IMR-90 (cell line): ENCODE measurements around the gene ZNF385D. TPM values are rescaled to one million over a fixed set of nuclear protein-coding genes. Genes with fewer than 3 reads are reported as not detected.

Experiments used
- ATAC-seq: fragments of 200-7000 bp; cut with Tn5 transposase; 2 replicates; pipeline ENCODE4 v1.9.1; 2020; ENCODE audit warnings: low read depth, mild to moderate bottlenecking, moderate library complexity
- BruUV-seq: library from RNA; stranded (reverse); fragments of 400-500 nt; replicated peaks from 2 replicates; lab custom pipeline; 2021; lab: Mats Ljungman, UMichigan
- CTCF ChIA-PET: fragments of 300-600 bp; formaldehyde crosslinking; extraction: SDS; loops from one replicate; lab custom pipeline; 2021; ENCODE audit warnings: antibody characterized with exemption; lab: Yijun Ruan, JAX
- POLR2A ChIA-PET: fragments of 300-600 bp; sonication (Branson Sonifier 250); formaldehyde crosslinking; loops from one replicate; lab custom pipeline; 2022; ENCODE audit warnings: antibody characterized with exemption; ENCODE audit not compliant: unreplicated experiment; lab: Charles Lee
- DNase-seq: peaks from one replicate; pipeline ENCODE4 v3.0.0; 2013
- H2AFZ ChIP-seq: replicated peaks from 2 replicates; pipeline ENCODE3; 2013; ENCODE audit warnings: low read length, mild to moderate bottlenecking; ENCODE audit not compliant: poor library complexity
- H2AK5ac ChIP-seq: 2 replicates; pipeline ENCODE4 v1.6.1; 2013; ENCODE audit warnings: low read depth, low read length, inconsistent platforms
- H2AK9ac ChIP-seq: replicated peaks from 2 replicates; pipeline ENCODE3; 2013; ENCODE audit warnings: mild to moderate bottlenecking, low read depth, low read length, moderate library complexity; ENCODE audit not compliant: poor library complexity
- H2BK120ac ChIP-seq: 2 replicates; pipeline ENCODE4 v1.6.1; 2013; ENCODE audit warnings: low read depth, low read length, inconsistent platforms
- H2BK15ac ChIP-seq: 3 replicates; pipeline ENCODE4 v1.6.1; 2013; ENCODE audit warnings: low read depth, low read length, inconsistent platforms
- H2BK20ac ChIP-seq: 2 replicates; pipeline ENCODE4 v1.6.1; 2013; ENCODE audit warnings: low read depth, mild to moderate bottlenecking, inconsistent platforms, low read length, moderate library complexity
- H2BK5ac ChIP-seq: 2 replicates; pipeline ENCODE4 v1.6.1; 2013; ENCODE audit warnings: mild to moderate bottlenecking, low read depth, low read length, inconsistent platforms; ENCODE audit not compliant: poor library complexity, severe bottlenecking
- H3K14ac ChIP-seq: replicated peaks from 2 replicates; pipeline ENCODE4 v1.6.1; 2013; ENCODE audit warnings: low read depth, low read length, inconsistent platforms
- H3K18ac ChIP-seq: 2 replicates; pipeline ENCODE4 v1.6.1; 2013; ENCODE audit warnings: low read depth, low read length, control low read depth
- H3K23ac ChIP-seq: 2 replicates; pipeline ENCODE4 v1.6.1; 2013; ENCODE audit warnings: low read depth, low read length, inconsistent platforms
- H3K27ac ChIP-seq: 2 replicates; pipeline ENCODE4 v1.5.1; 2013; ENCODE audit warnings: mild to moderate bottlenecking, control low read depth, low read length; ENCODE audit not compliant: insufficient read depth
- H3K27me3 ChIP-seq: 2 replicates; pipeline ENCODE4 v1.6.1; 2013; ENCODE audit warnings: low read length; ENCODE audit not compliant: control insufficient read depth, insufficient read depth
- H3K36me3 ChIP-seq: 2 replicates; pipeline ENCODE4 v1.6.1; 2013; ENCODE audit warnings: low read length, mixed read lengths; ENCODE audit not compliant: control insufficient read depth, insufficient read depth
- H3K4ac ChIP-seq: 2 replicates; pipeline ENCODE4 v1.6.1; 2013; ENCODE audit warnings: low read depth, low read length, inconsistent platforms
- H3K4me1 ChIP-seq: 2 replicates; pipeline ENCODE4 v1.6.1; 2013; ENCODE audit warnings: low read length, mixed read lengths; ENCODE audit not compliant: control insufficient read depth, insufficient read depth
- H3K4me2 ChIP-seq: 2 replicates; pipeline ENCODE4 v1.6.1; 2013; ENCODE audit warnings: low read depth, mild to moderate bottlenecking, control low read depth, low read length, moderate library complexity
- H3K4me3 ChIP-seq: 2 replicates; pipeline ENCODE4 v1.5.1; 2013; ENCODE audit warnings: low read depth, mild to moderate bottlenecking, control low read depth, low read length, moderate library complexity; ENCODE audit not compliant: insufficient read depth
- H3K56ac ChIP-seq: 2 replicates; pipeline ENCODE4 v1.6.1; 2013; ENCODE audit warnings: low read length, inconsistent platforms; ENCODE audit not compliant: insufficient read depth; ENCODE audit errors: extremely low read depth
- H3K79me1 ChIP-seq, 2 experiments: 2 replicates each; pipeline ENCODE4 v1.6.1; 2013; ENCODE audit warnings: low read length in 2 of 2, inconsistent platforms in 1 of 2, low read depth in 1 of 2
- H3K9ac ChIP-seq: 2 replicates; pipeline ENCODE4 v1.6.1; 2013; ENCODE audit warnings: low read depth, low read length, control low read depth
- H3K9me1 ChIP-seq: 2 replicates; pipeline ENCODE4 v1.6.1; 2013; ENCODE audit warnings: low read length, inconsistent platforms; ENCODE audit not compliant: insufficient read depth
- H3K9me3 ChIP-seq: 2 replicates; pipeline ENCODE4 v1.6.1; 2013; ENCODE audit warnings: low read length; ENCODE audit not compliant: control insufficient read depth, insufficient read depth
- H4K20me1 ChIP-seq: 2 replicates; pipeline ENCODE4 v1.6.1; 2013; ENCODE audit warnings: low read length, inconsistent platforms; ENCODE audit not compliant: insufficient read depth
- H4K5ac ChIP-seq: 2 replicates; pipeline ENCODE4 v1.6.1; 2013; ENCODE audit warnings: mild to moderate bottlenecking, low read depth, low read length, control low read depth
- H4K8ac ChIP-seq, 2 experiments: 2 replicates each; pipeline ENCODE4 v1.6.1; 2013; ENCODE audit warnings: low read depth in 2 of 2, low read length in 2 of 2, control low read depth in 1 of 2, inconsistent platforms in 1 of 2
- H4K91ac ChIP-seq: 2 replicates; pipeline ENCODE4 v1.6.1; 2013; ENCODE audit warnings: low read depth, low read length, inconsistent platforms; ENCODE audit not compliant: insufficient read depth
- CEBPB ChIP-seq: IDR thresholded peaks from 2 replicates; pipeline ENCODE4 v1.6.1; 2012; ENCODE audit warnings: low read depth, low read length, improper control_type of control experiment
- MAZ ChIP-seq: IDR thresholded peaks from 2 replicates; pipeline ENCODE4 v1.6.1; 2012; ENCODE audit warnings: low read depth, mild to moderate bottlenecking, low read length, improper control_type of control experiment, moderate library complexity, borderline replicate concordance
- WGBS, 2 experiments: methylation state at CpG; one replicate each; pipeline versions ENCODE4 v1.1.5 to v1.1.7; 2013; ENCODE audit warnings: missing lambda C conversion rate in 2 of 2; ENCODE audit not compliant: insufficient read length in 1 of 2; ENCODE audit errors: extremely low coverage in 2 of 2; 5-methylcytosine and 5-hydroxymethylcytosine counted together
- dilution Hi-C: fragments of 300-500 bp; cut with HindIII; formaldehyde crosslinking; loops from one replicate; pipeline ENCODE4 v1.14.3; 2018; ENCODE audit warnings: low sequenced_read_pairs; ENCODE audit not compliant: unreplicated experiment
- in situ Hi-C: fragments of 300-500 bp; cut with MboI; formaldehyde crosslinking; loops from 3 replicates; pipeline ENCODE4 v1.14.3; 2019; ENCODE audit warnings: low sequenced_read_pairs, inconsistent platforms, mixed read lengths
- intact Hi-C: fragments of 100-400 bp; cut with micrococcal nuclease; formaldehyde crosslinking; loops from 2 replicates; pipeline ENCODE4 v1.10.0; 2022
- polyA plus RNA-seq, 3 experiments: library from polyadenylated mRNA; depleted of rRNA; stranded (reverse); fragments of >200 nt; gene quantifications; 2 replicates each; pipeline ENCODE4 v1.2.3, GENCODE V29; 2012; ENCODE audit warnings: low replicate concordance in 1 of 3
- total RNA-seq: library from RNA; depleted of rRNA; stranded (reverse); fragments of >200 nt; gene quantifications from 2 replicates; pipeline ENCODE4 v1.2.3, GENCODE V29; 2012

The ZNF385D gene
- total and polyA plus RNA-seq, 2 of the 4 experiments (the other 2 are of a cell fraction), result 0.18 to 2.4 TPM

- intact Hi-C loops (no loop called here), dilution Hi-C loops (no loop called here), in situ Hi-C loops (no loop called here)
- Histone ChIP-seq H4K20me1 (no peaks in the 10 kb centered on the region), H2BK15ac (no peak overlapping the region), H2AK5ac (no peak overlapping the region), H4K5ac (no peak overlapping the region), H3K4ac (no peak overlapping the region), H3K27me3 (no peaks in the 10 kb centered on the region), H2AFZ (no peak overlapping the region), H3K79me1 (no peaks in the 10 kb centered on the region), H3K27ac (no peak overlapping the region), H3K4me1 (no peaks in the 10 kb centered on the region), H3K23ac (no peak overlapping the region), H3K36me3 (no peaks in the 10 kb centered on the region), H3K9me3 (0 out of 2 replicates have a peak, but pooled peaks cover 2% of the 10 kb centered on the region), H2BK20ac (no peak overlapping the region), H2BK120ac (no peak overlapping the region), H3K9me1 (no peaks in the 10 kb centered on the region), H3K56ac (no peak overlapping the region), H4K8ac (no peak overlapping the region), H3K4me3 (no peak overlapping the region), H4K91ac (no peak overlapping the region), H3K4me2 (no peak overlapping the region), H3K18ac (no peak overlapping the region), H3K9ac (no peak overlapping the region), H2BK5ac (no peak overlapping the region), H2AK9ac (no peak overlapping the region), H3K14ac (no peak overlapping the region)
- ChIA-PET POLR2A (no interaction called here), CTCF (no interaction called here)
- DNase-seq (no peak), ATAC-seq (no peak)
- BruUV-seq, result no TSS peak
- no CpG with 5 or more reads among the region's 4 CpGs for WGBS, 2 experiments
- TF ChIP-seq MAZ (no peak), CEBPB (no peak)
Observed at GRCh38 chr3:21463319-21463718, 287.7 kb downstream of the ZNF385D start.
